Neural crest cell (in vitro differentiated cells): ENCODE measurements around the gene TMEM95. TPM values are rescaled to one million over a fixed set of nuclear protein-coding genes. Genes with fewer than 3 reads are reported as not detected.

ENCODE experiments used
- total RNA-seq: library from RNA; stranded (reverse); gene quantifications from 2 replicates; pipeline ENCODE4 v1.2.1, GENCODE V29; 2021

The TMEM95 gene
- total RNA-seq, 1 donor from 2014 or later = not detected

Other genes starting within 250 kb of the TMEM95 start
- not detected in 2 replicates for gene ASGR2, start 240.3 kb upstream of the TMEM95 start, total RNA-seq
- 9.6 and 11.2 TPM in 2 replicates for gene ASGR1, start 175.8 kb upstream of the TMEM95 start, total RNA-seq
- 49.4 and 51.4 TPM in 2 replicates for gene DLG4, start 135.3 kb upstream of the TMEM95 start, total RNA-seq
- 215 and 220 TPM in 2 replicates for gene ACADVL, start 135.2 kb upstream of the TMEM95 start, total RNA-seq
- gene DVL2, start 120.6 kb upstream of the TMEM95 start, total RNA-seq = 130 and 140 TPM in 2 replicates
- gene PHF23, start 115.7 kb upstream of the TMEM95 start, total RNA-seq = 72.7 and 75.2 TPM in 2 replicates
- gene GABARAP, start 112.7 kb upstream of the TMEM95 start, total RNA-seq = 470 and 479 TPM in 2 replicates
- gene CTDNEP1, start 103.4 kb upstream of the TMEM95 start, total RNA-seq = 179 and 182 TPM in 2 replicates
- 74.4 and 77.4 TPM in 2 replicates for gene ELP5, start 102.9 kb upstream of the TMEM95 start, total RNA-seq
- gene CLDN7, start 92.7 kb upstream of the TMEM95 start, total RNA-seq = not detected in 2 replicates
- gene SLC2A4, start 73.4 kb upstream of the TMEM95 start, total RNA-seq = 5.8 and 6.1 TPM in 2 replicates
- gene YBX2, start 60.5 kb upstream of the TMEM95 start, total RNA-seq = 0.54 and 0.96 TPM in 2 replicates
- 725 and 743 TPM in 2 replicates for gene EIF5A, start 47.5 kb upstream of the TMEM95 start, total RNA-seq
- 84.2 and 89.9 TPM in 2 replicates for gene GPS2, start 39.8 kb upstream of the TMEM95 start, total RNA-seq
- 65.6 and 69.5 TPM in 2 replicates for gene NEURL4, start 25.8 kb upstream of the TMEM95 start, total RNA-seq
- 1.2 and 1.3 TPM in 2 replicates for gene ACAP1, start 18.6 kb upstream of the TMEM95 start, total RNA-seq
- 7.9 and 8.0 TPM in 2 replicates for gene KCTD11, start 3.0 kb upstream of the TMEM95 start, total RNA-seq
- gene TNK1, start 25.9 kb downstream of the TMEM95 start, total RNA-seq = 0.21 and 0.43 TPM in 2 replicates
- 21.9 and 25.7 TPM in 2 replicates for gene PLSCR3, start 39.4 kb downstream of the TMEM95 start, total RNA-seq
- 71.5 and 71.6 TPM in 2 replicates for gene TMEM256, start 48.9 kb downstream of the TMEM95 start, total RNA-seq
- 104 and 106 TPM in 2 replicates for gene NLGN2, start 52.7 kb downstream of the TMEM95 start, total RNA-seq
- gene SPEM1, start 65.2 kb downstream of the TMEM95 start, total RNA-seq = 0.26 and 0.93 TPM in 2 replicates
- gene SPEM2, start 70.5 kb downstream of the TMEM95 start, total RNA-seq = not detected in 2 replicates
- gene SPEM3, start 73.7 kb downstream of the TMEM95 start, total RNA-seq = not detected in 2 replicates
- 1.1 and 1.3 TPM in 2 replicates for gene TMEM102, start 80.3 kb downstream of the TMEM95 start, total RNA-seq
- gene FGF11, start 84.4 kb downstream of the TMEM95 start, total RNA-seq = 6.0 and 6.5 TPM in 2 replicates
- gene CHRNB1, start 89.9 kb downstream of the TMEM95 start, total RNA-seq = 9.7 and 9.9 TPM in 2 replicates
- 13.6 and 14.3 TPM in 2 replicates for gene ZBTB4, start 124.5 kb downstream of the TMEM95 start, total RNA-seq
- gene SLC35G6, start 126.3 kb downstream of the TMEM95 start, total RNA-seq = not detected in 2 replicates
- 181 and 183 TPM in 2 replicates for gene POLR2A, start 129.2 kb downstream of the TMEM95 start, total RNA-seq
- gene TNFSF12, start 193.9 kb downstream of the TMEM95 start, total RNA-seq = 4.1 and 5.4 TPM in 2 replicates
- gene TNFSF13, start 203.6 kb downstream of the TMEM95 start, total RNA-seq = 0.45 and 0.86 TPM in 2 replicates
- 83.7 and 85.7 TPM in 2 replicates for gene SENP3, start 206.8 kb downstream of the TMEM95 start, total RNA-seq
- 0.49 and 1.6 TPM in 2 replicates for gene CD68, start 224.5 kb downstream of the TMEM95 start, total RNA-seq
- gene MPDU1, start 228.7 kb downstream of the TMEM95 start, total RNA-seq = 74.4 and 83.7 TPM in 2 replicates
- gene SOX15, start 234.9 kb downstream of the TMEM95 start, total RNA-seq = 0.65 and 0.84 TPM in 2 replicates